OCI-LY3 (cell line): ENCODE results near the gene ATP9A.

ENCODE experiments used
- CTCF ChIP-seq: fragments of 200-600, 300-600 bp; sonication (generic); IDR thresholded peaks from 2 replicates; pipeline ENCODE4 v1.5.1; 2014; ENCODE audit warnings: antibody characterized with exemption, low read length, low read depth
- EZH2phosphoT487 ChIP-seq: fragments of 200-600 bp; shearing (Covaris generic); IDR thresholded peaks from 2 replicates; pipeline ENCODE4 v1.6.1; 2018; ENCODE audit warnings: antibody characterized with exemption, mixed run types, low read depth

DNA sequence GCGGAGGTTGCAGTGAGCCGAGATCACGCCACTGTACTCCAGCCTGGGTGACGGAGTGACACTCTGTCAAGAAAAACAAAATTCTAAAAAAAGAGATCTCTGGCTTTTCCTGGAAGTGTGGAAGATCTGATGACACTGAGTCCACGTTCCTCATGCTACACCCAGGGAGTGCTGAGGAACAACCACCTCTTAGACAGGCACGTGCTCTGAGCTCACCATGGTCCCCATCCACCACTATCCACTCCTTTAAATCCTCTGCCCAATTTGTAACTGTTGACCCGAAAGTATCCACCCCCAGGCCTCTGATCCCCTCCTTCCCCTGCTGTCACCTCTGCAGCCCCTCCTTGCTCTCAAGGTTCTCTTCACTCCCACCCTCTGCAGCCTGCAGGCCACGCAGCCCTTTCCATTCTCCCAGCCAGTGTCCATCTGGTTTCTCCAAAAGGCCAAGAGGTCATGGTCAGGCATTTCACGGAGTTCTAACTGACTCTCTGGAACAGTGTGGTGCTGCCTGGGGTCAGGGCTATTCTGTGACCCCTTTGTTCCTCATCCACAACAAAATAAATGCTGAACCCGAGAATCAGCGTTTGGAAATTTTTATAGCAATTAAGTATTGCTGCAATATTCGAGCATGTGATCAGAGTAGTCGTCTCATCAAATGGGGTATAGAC lies 88.8 kb downstream of the ATP9A start:
- TF ChIP-seq CTCF (no peak), EZH2phosphoT487 (no peak)
